WTC11 (cell line): ENCODE results near the gene SAE1. TPM values are rescaled to one million over a fixed set of nuclear protein-coding genes. Genes with fewer than 3 reads are reported as not detected.

Experiments used
- ATAC-seq: fragments of 200-7000 bp; cut with Tn5 transposase; 2 replicates; pipeline ENCODE4 v1.10.0; 2021; ENCODE audit warnings: mild to moderate bottlenecking, moderate library complexity
- CTCF ChIA-PET: fragments of 300-600 bp; sonication (Branson Sonifier 250); formaldehyde crosslinking; loops from one replicate; lab custom pipeline; 2021; ENCODE audit warnings: antibody characterized with exemption; lab: Charles Lee
- POLR2A ChIA-PET: fragments of 350-600 bp; sonication (Branson Sonifier 250); formaldehyde crosslinking; loops from one replicate; lab custom pipeline; 2021; ENCODE audit warnings: antibody characterized with exemption; lab: Charles Lee
- DNase-seq: peaks from one replicate; pipeline ENCODE4 v3.0.0; 2021; ENCODE audit warnings: low spot score
- H3K27ac Mint-ChIP-seq: 2 replicates; pipeline ENCODE4 v1.8.0; 2021; ENCODE audit warnings: mixed read lengths
- H3K27me3 Mint-ChIP-seq: 2 replicates; pipeline ENCODE4 v1.8.0; 2021; ENCODE audit warnings: low read depth, mild to moderate bottlenecking, moderate library complexity, mixed read lengths
- H3K36me3 Mint-ChIP-seq: 2 replicates; pipeline ENCODE4 v1.8.0; 2021; ENCODE audit warnings: mixed read lengths
- H3K4me1 Mint-ChIP-seq: 2 replicates; pipeline ENCODE4 v1.8.0; 2022; ENCODE audit warnings: mixed read lengths
- H3K4me3 Mint-ChIP-seq: 2 replicates; pipeline ENCODE4 v1.8.0; 2021; ENCODE audit warnings: mild to moderate bottlenecking, moderate library complexity, mixed read lengths
- H3K9me3 Mint-ChIP-seq: 2 replicates; pipeline ENCODE4 v1.8.0; 2021; ENCODE audit warnings: mixed read lengths
- ATF1 ChIP-seq: sonication (generic); formaldehyde crosslinking; IDR thresholded peaks from 2 replicates; pipeline ENCODE4 v1.8.1; 2023; ENCODE audit warnings: mild to moderate bottlenecking, moderate library complexity, missing genetic modification reagents
- ESRRA ChIP-seq: sonication (generic); formaldehyde crosslinking; IDR thresholded peaks from 2 replicates; pipeline ENCODE4 v1.8.1; 2022; ENCODE audit warnings: mild to moderate bottlenecking, missing genetic modification reagents, borderline replicate concordance
- FOXK1 ChIP-seq: sonication (generic); formaldehyde crosslinking; IDR thresholded peaks from 2 replicates; pipeline ENCODE4 v1.8.0; 2022; ENCODE audit warnings: mild to moderate bottlenecking, moderate library complexity, missing genetic modification reagents
- ZNF121 ChIP-seq: sonication (generic); formaldehyde crosslinking; IDR thresholded peaks from 2 replicates; pipeline ENCODE4 v1.8.0; 2023; ENCODE audit warnings: missing genetic modification reagents
- total RNA-seq: library from RNA; stranded (reverse); gene quantifications from 3 replicates; pipeline ENCODE4 v1.2.3, GENCODE V29; 2021
- TF ChIP-seq, protein P1 (sequence below): fragments of 250-450 bp; sonication (Bioruptor Pico); IDR thresholded peaks from 2 replicates; pipeline ENCODE4 v2.1.2; 2022; ENCODE audit warnings: mild to moderate bottlenecking, moderate library complexity
- TF ChIP-seq, protein P2 (sequence below): fragments of 250-450 bp; sonication (Bioruptor Pico); IDR thresholded peaks from 2 replicates; pipeline ENCODE4 v1.9.0; 2021; ENCODE audit warnings: mild to moderate bottlenecking
- TF ChIP-seq, protein P3 (sequence below): sonication (generic); formaldehyde crosslinking; IDR thresholded peaks from 2 replicates; pipeline ENCODE4 v1.8.0; 2022; ENCODE audit warnings: mild to moderate bottlenecking, missing genetic modification reagents
- TF ChIP-seq, protein P4 (sequence below): fragments of 250-450 bp; sonication (Bioruptor Pico); IDR thresholded peaks from 2 replicates; pipeline ENCODE4 v1.9.0; 2021; ENCODE audit warnings: mild to moderate bottlenecking, borderline replicate concordance
- TF ChIP-seq, protein P5 (sequence below): sonication (generic); formaldehyde crosslinking; IDR thresholded peaks from 2 replicates; pipeline ENCODE4 v1.8.0; 2023; ENCODE audit warnings: missing genetic modification reagents

SAE1 gene
- total RNA-seq, 1 experiment from 2014 or later, result 224 TPM

DNA sequence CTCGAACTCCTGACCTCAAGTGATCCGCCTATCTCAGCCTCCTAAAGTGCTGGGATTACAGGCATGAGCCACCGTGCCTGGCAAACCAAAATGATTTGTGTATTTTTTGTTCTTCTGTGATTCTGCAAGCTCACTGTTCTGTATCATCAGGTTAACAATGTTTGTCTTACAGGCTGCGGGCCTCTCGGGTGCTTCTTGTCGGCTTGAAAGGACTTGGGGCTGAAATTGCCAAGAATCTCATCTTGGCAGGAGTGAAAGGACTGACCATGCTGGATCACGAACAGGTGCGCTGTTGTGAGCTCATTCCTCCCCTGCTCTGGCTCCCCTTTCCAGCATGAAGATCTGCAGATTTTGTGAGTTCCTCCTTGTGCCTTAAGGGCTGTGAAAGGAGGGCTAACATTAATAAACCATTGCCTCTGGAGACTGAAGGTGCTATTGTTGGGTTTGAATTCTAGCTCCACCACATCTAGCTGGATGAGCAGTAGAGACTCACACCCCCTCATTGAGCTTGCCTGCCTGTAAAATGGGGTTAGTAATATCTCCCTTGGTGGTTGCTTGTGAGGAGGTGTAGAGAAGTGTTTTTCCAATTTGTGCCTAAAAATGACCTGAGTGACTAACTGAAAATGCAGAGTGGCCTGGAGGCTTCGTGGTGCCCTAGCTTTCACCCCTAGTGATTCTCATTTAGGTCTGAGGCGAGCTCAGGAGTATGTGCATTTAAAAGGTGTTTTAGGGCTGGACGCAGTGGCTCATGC lies 12.9 kb downstream of the SAE1 start:
- TF ChIP-seq, protein P1, sequence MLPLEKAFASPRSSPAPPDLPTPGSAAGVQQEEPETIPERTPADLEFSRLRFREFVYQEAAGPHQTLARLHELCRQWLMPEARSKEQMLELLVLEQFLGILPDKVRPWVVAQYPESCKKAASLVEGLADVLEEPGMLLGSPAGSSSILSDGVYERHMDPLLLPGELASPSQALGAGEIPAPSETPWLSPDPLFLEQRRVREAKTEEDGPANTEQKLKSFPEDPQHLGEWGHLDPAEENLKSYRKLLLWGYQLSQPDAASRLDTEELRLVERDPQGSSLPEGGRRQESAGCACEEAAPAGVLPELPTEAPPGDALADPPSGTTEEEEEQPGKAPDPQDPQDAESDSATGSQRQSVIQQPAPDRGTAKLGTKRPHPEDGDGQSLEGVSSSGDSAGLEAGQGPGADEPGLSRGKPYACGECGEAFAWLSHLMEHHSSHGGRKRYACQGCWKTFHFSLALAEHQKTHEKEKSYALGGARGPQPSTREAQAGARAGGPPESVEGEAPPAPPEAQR, result no peak
- no peak for TF ChIP-seq ATF1 (CRISPR knock-in tag)
- TF ChIP-seq, protein P2, sequence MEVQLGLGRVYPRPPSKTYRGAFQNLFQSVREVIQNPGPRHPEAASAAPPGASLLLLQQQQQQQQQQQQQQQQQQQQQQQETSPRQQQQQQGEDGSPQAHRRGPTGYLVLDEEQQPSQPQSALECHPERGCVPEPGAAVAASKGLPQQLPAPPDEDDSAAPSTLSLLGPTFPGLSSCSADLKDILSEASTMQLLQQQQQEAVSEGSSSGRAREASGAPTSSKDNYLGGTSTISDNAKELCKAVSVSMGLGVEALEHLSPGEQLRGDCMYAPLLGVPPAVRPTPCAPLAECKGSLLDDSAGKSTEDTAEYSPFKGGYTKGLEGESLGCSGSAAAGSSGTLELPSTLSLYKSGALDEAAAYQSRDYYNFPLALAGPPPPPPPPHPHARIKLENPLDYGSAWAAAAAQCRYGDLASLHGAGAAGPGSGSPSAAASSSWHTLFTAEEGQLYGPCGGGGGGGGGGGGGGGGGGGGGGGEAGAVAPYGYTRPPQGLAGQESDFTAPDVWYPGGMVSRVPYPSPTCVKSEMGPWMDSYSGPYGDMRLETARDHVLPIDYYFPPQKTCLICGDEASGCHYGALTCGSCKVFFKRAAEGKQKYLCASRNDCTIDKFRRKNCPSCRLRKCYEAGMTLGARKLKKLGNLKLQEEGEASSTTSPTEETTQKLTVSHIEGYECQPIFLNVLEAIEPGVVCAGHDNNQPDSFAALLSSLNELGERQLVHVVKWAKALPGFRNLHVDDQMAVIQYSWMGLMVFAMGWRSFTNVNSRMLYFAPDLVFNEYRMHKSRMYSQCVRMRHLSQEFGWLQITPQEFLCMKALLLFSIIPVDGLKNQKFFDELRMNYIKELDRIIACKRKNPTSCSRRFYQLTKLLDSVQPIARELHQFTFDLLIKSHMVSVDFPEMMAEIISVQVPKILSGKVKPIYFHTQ (CRISPR knock-in tag), result no peak
- no peak for TF ChIP-seq ESRRA (CRISPR knock-in tag)
- TF ChIP-seq, protein P3, sequence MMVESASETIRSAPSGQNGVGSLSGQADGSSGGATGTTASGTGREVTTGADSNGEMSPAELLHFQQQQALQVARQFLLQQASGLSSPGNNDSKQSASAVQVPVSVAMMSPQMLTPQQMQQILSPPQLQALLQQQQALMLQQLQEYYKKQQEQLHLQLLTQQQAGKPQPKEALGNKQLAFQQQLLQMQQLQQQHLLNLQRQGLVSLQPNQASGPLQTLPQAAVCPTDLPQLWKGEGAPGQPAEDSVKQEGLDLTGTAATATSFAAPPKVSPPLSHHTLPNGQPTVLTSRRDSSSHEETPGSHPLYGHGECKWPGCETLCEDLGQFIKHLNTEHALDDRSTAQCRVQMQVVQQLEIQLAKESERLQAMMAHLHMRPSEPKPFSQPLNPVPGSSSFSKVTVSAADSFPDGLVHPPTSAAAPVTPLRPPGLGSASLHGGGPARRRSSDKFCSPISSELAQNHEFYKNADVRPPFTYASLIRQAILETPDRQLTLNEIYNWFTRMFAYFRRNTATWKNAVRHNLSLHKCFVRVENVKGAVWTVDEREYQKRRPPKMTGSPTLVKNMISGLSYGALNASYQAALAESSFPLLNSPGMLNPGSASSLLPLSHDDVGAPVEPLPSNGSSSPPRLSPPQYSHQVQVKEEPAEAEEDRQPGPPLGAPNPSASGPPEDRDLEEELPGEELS (CRISPR knock-in tag), result no peak
- no peak for TF ChIP-seq FOXK1 (CRISPR knock-in tag)
- TF ChIP-seq, protein P4, sequence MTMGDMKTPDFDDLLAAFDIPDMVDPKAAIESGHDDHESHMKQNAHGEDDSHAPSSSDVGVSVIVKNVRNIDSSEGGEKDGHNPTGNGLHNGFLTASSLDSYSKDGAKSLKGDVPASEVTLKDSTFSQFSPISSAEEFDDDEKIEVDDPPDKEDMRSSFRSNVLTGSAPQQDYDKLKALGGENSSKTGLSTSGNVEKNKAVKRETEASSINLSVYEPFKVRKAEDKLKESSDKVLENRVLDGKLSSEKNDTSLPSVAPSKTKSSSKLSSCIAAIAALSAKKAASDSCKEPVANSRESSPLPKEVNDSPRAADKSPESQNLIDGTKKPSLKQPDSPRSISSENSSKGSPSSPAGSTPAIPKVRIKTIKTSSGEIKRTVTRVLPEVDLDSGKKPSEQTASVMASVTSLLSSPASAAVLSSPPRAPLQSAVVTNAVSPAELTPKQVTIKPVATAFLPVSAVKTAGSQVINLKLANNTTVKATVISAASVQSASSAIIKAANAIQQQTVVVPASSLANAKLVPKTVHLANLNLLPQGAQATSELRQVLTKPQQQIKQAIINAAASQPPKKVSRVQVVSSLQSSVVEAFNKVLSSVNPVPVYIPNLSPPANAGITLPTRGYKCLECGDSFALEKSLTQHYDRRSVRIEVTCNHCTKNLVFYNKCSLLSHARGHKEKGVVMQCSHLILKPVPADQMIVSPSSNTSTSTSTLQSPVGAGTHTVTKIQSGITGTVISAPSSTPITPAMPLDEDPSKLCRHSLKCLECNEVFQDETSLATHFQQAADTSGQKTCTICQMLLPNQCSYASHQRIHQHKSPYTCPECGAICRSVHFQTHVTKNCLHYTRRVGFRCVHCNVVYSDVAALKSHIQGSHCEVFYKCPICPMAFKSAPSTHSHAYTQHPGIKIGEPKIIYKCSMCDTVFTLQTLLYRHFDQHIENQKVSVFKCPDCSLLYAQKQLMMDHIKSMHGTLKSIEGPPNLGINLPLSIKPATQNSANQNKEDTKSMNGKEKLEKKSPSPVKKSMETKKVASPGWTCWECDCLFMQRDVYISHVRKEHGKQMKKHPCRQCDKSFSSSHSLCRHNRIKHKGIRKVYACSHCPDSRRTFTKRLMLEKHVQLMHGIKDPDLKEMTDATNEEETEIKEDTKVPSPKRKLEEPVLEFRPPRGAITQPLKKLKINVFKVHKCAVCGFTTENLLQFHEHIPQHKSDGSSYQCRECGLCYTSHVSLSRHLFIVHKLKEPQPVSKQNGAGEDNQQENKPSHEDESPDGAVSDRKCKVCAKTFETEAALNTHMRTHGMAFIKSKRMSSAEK (CRISPR knock-in tag), result no peak
- TF ChIP-seq, protein P5, sequence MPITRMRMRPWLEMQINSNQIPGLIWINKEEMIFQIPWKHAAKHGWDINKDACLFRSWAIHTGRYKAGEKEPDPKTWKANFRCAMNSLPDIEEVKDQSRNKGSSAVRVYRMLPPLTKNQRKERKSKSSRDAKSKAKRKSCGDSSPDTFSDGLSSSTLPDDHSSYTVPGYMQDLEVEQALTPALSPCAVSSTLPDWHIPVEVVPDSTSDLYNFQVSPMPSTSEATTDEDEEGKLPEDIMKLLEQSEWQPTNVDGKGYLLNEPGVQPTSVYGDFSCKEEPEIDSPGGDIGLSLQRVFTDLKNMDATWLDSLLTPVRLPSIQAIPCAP (CRISPR knock-in tag), result no peak
- Mint-ChIP-seq H3K36me3 (peaks cover 66% of the 10 kb centered on the region), H3K9me3 (no peaks in the 10 kb centered on the region), H3K4me1 (peaks cover 6% of the 10 kb centered on the region), H3K27ac (peak overlapping the region; percentile 65; the same call in 1 of the 2 replicates), H3K27me3 (no peaks in the 10 kb centered on the region), H3K4me3 (no peak overlapping the region)
- no peak for ATAC-seq
- DNase-seq, result no peak
- POLR2A ChIA-PET, result interaction anchor here (0.5 to 0.7 kb wide), 2 partner anchors 21 to 116 kb away, joined by 3 read pairs; no protein-coding TSS in a partner anchor
- CTCF ChIA-PET, result interaction anchor here (1.2 kb wide), 1 partner anchor 100 kb away, joined by 4 read pairs; no protein-coding TSS in a partner anchor

DNA sequence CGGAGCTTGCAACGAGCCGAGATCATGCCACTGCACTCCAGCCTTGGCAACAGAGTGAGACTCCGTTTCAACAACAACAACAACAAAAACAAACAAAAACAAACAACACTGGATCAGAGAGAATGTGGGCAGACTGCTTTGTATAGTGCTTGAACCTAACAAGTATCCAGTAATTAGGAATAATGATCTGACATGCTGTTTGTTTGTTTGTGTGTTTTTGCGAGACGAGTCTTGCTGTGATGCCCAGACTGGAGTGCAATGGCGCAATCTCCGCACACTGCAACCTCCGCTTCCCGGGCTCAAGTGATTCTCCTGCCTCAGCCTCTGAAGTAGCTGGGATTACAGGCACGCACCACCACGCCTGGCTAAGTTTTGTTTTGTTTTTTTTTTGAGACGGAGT lies 14.0 kb downstream of the SAE1 start:
- Mint-ChIP-seq H3K27ac (no peak overlapping the region), H3K4me1 (peaks cover 6% of the 10 kb centered on the region), H3K27me3 (no peaks in the 10 kb centered on the region), H3K4me3 (no peak overlapping the region), H3K36me3 (peaks cover 69% of the 10 kb centered on the region), H3K9me3 (no peaks in the 10 kb centered on the region)
- TF ChIP-seq ZNF121 (CRISPR knock-in tag), result peak; percentile 82
- TF ChIP-seq, protein P5 (CRISPR knock-in tag), result no peak
- ATAC-seq (no peak), DNase-seq (no peak)
- POLR2A ChIA-PET, result interaction anchor here (0.6 kb wide), 1 partner anchor 1967 kb away, joined by 3 read pairs; no protein-coding TSS in a partner anchor
- CTCF ChIA-PET, result no interaction called here
